GOT3 (cell line): ENCODE data around the gene IFNA13.
"Not testable (repeated sequence)": the region's sequence is repeated elsewhere in the genome, so short reads cannot be mapped to it uniquely, and the experiment has no call there.

Experiments
- DNase-seq: peaks from one replicate; lab custom pipeline; 2025; ENCODE audit warnings: mixed read lengths; lab: John Stamatoyannopoulos, UW

Gene IFNA13

GRCh38 chr9:21367957-21368356, at the start of gene IFNA13:
TSS of gene IFNA13 (minus strand) at chr9:21368057. CDS start at chr9:21368010, 47 bp downstream.
- no peak for DNase-seq

GRCh38 chr9:21415493-21416267, 47.8 kb upstream of the IFNA13 start:
- no peak for DNase-seq

GRCh38 chr9:21414220-21414940, 46.5 kb upstream of the IFNA13 start:
- DNase-seq: no peak

- DNase-seq: no peak
Observed at GRCh38 chr9:21413624-21414023, 45.8 kb upstream of the IFNA13 start.

GRCh38 chr9:21413151-21413550, 45.3 kb upstream of the IFNA13 start:
- no peak for DNase-seq

- no peak for DNase-seq
Observed at GRCh38 chr9:21412107-21412506, 44.2 kb upstream of the IFNA13 start.

GRCh38 chr9:21408817-21409216, 41.0 kb upstream of the IFNA13 start, which contains the start of gene IFNA8:
TSS of gene IFNA8 (plus strand) at chr9:21409117. CDS start at chr9:21409177, 60 bp downstream.
- DNase-seq: no peak

- DNase-seq: no peak
Observed at GRCh38 chr9:21404146-21404545, 36.3 kb upstream of the IFNA13 start.

GRCh38 chr9:21402386-21403251, 34.8 kb upstream of the IFNA13 start:
- no peak for DNase-seq

- no peak for DNase-seq
Observed at GRCh38 chr9:21399956-21400355, 32.1 kb upstream of the IFNA13 start.

- DNase-seq: no peak
Observed at GRCh38 chr9:21398955-21399489, 31.2 kb upstream of the IFNA13 start.

- DNase-seq: no peak
Observed at GRCh38 chr9:21395778-21396717, 28.2 kb upstream of the IFNA13 start.

GRCh38 chr9:21392270-21392669, 24.4 kb upstream of the IFNA13 start:
- DNase-seq: no peak

GRCh38 chr9:21385131-21385670, 17.3 kb upstream of the IFNA13 start, which contains the start of gene IFNA2:
TSS of gene IFNA2 (minus strand) at chr9:21385398. CDS start at chr9:21385329, 69 bp downstream.
- DNase-seq: no peak

- DNase-seq: no peak
Observed at GRCh38 chr9:21383627-21384026, 15.8 kb upstream of the IFNA13 start.

GRCh38 chr9:21381448-21382339, 13.8 kb upstream of the IFNA13 start:
- no peak for DNase-seq

- not testable (repeated sequence) for DNase-seq
Observed at GRCh38 chr9:21371467-21371866, 3.6 kb upstream of the IFNA13 start.

GRCh38 chr9:21367169-21367568, 688 bp downstream of the IFNA13 start:
- DNase-seq: not testable (repeated sequence)

GRCh38 chr9:21362287-21362686, 5.6 kb downstream of the IFNA13 start:
- no peak for DNase-seq
